ENCODE results near the gene LEP. TPM values are rescaled to one million over a fixed set of nuclear protein-coding genes. Genes with fewer than 3 reads are reported as not detected.

LEP gene
- total RNA-seq, 1 experiment from 2014 or later = not detected

GRCh38 chr7:128274246-128274883 is 33.3 kb downstream of the LEP start:
- in situ Hi-C loops (cut with HindIII; ENCODE audit: low pct_unique_long_range_greater_than_20kb, low sequenced_read_pairs) = no loop called here
- intact Hi-C loops (cut with micrococcal nuclease; ENCODE audit: unreplicated experiment) = no loop called here
- no peak for ATAC-seq

GRCh38 chr7:128274884-128275603 is 34.0 kb downstream of the LEP start:
- intact Hi-C loops (cut with micrococcal nuclease; ENCODE audit: unreplicated experiment) (no loop called here), in situ Hi-C loops (cut with HindIII; ENCODE audit: low pct_unique_long_range_greater_than_20kb, low sequenced_read_pairs) (no loop called here)
- no peaks in the 10 kb centered on the region for H3K4me1 ChIP-seq (ENCODE audit: control insufficient read depth, insufficient read depth, low read length)
- H3K4me3 ChIP-seq (ENCODE audit: low read depth in 2 of 2, low read length in 2 of 2) = no peak overlapping the region
- H3K9me3 ChIP-seq (ENCODE audit: control insufficient read depth, insufficient read depth, low read depth, low read length) = peaks cover 4% of the 10 kb centered on the region; the same call in 1 of the 2 replicates
- H3K27me3 ChIP-seq (ENCODE audit: control insufficient read depth, insufficient read depth, low read length) = 0 out of 2 replicates have a peak, but pooled peaks cover 2% of the 10 kb centered on the region
- H3K27ac ChIP-seq (ENCODE audit: low read length) = no peak overlapping the region
- DNase-seq (ENCODE audit: low read depth, low spot score) (no peak), ATAC-seq (no peak)
- no peak for TF ChIP-seq CTCF (IDR thresholded peaks at IDR 0.05)
- TF ChIP-seq TCF7L2 (IDR thresholded peaks at IDR 0.05; ENCODE audit: low read depth, low read length) = no peak
- no peak for TF ChIP-seq POLR2AphosphoS5 (IDR thresholded peaks at IDR 0.05; ENCODE audit: low read depth, low read length)
- no peak for TF ChIP-seq SIN3A (IDR thresholded peaks at IDR 0.05; ENCODE audit: borderline replicate concordance, insufficient read depth, low read depth, low read length)
- TF ChIP-seq, protein P1, sequence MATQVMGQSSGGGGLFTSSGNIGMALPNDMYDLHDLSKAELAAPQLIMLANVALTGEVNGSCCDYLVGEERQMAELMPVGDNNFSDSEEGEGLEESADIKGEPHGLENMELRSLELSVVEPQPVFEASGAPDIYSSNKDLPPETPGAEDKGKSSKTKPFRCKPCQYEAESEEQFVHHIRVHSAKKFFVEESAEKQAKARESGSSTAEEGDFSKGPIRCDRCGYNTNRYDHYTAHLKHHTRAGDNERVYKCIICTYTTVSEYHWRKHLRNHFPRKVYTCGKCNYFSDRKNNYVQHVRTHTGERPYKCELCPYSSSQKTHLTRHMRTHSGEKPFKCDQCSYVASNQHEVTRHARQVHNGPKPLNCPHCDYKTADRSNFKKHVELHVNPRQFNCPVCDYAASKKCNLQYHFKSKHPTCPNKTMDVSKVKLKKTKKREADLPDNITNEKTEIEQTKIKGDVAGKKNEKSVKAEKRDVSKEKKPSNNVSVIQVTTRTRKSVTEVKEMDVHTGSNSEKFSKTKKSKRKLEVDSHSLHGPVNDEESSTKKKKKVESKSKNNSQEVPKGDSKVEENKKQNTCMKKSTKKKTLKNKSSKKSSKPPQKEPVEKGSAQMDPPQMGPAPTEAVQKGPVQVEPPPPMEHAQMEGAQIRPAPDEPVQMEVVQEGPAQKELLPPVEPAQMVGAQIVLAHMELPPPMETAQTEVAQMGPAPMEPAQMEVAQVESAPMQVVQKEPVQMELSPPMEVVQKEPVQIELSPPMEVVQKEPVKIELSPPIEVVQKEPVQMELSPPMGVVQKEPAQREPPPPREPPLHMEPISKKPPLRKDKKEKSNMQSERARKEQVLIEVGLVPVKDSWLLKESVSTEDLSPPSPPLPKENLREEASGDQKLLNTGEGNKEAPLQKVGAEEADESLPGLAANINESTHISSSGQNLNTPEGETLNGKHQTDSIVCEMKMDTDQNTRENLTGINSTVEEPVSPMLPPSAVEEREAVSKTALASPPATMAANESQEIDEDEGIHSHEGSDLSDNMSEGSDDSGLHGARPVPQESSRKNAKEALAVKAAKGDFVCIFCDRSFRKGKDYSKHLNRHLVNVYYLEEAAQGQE (IDR thresholded peaks at IDR 0.05; ENCODE audit: insufficient read depth in 1 of 2, low read depth in 2 of 2, low read length in 1 of 2) = no peak
- ChIA-PET CTCF (no interaction called here), POLR2A (no interaction called here)
- no peaks in the 10 kb centered on the region for H3K36me3 ChIP-seq (ENCODE audit: control insufficient read depth, insufficient read depth, low read length)
- no TSS peak for BruUV-seq (replicated peaks)

More at GRCh38 chr7:128274246-128274883, 33.3 kb downstream of the LEP start:
- POLR2A ChIA-PET = no interaction called here
- 0 out of 2 replicates have a peak, but pooled peaks cover 2% of the 10 kb centered on the region for H3K27me3 ChIP-seq (ENCODE audit: control insufficient read depth, insufficient read depth, low read length)
- no peak for TF ChIP-seq SIN3A (IDR thresholded peaks at IDR 0.05; ENCODE audit: borderline replicate concordance, insufficient read depth, low read depth, low read length)
- TF ChIP-seq CTCF (IDR thresholded peaks at IDR 0.05) = no peak
- no peak overlapping the region for H3K27ac ChIP-seq (ENCODE audit: low read length)
- no peak overlapping the region for H3K4me3 ChIP-seq (ENCODE audit: low read depth in 2 of 2, low read length in 2 of 2)
- no peaks in the 10 kb centered on the region for H3K36me3 ChIP-seq (ENCODE audit: control insufficient read depth, insufficient read depth, low read length)
- no peak for DNase-seq (ENCODE audit: low read depth, low spot score)
- CTCF ChIA-PET = interaction anchor here (0.6 kb wide), 1 partner anchor 11 kb away, joined by 3 read pairs; no protein-coding TSS in a partner anchor
- no peaks in the 10 kb centered on the region for H3K4me1 ChIP-seq (ENCODE audit: control insufficient read depth, insufficient read depth, low read length)
- BruUV-seq (replicated peaks) = no TSS peak
- no peaks in the 10 kb centered on the region for H3K9me3 ChIP-seq (ENCODE audit: control insufficient read depth, insufficient read depth, low read depth, low read length)

Measured in Panc1 (cell line).